SK-N-SH treated with all-trans-retinoic acid at 6 μM for 48 hours (cell line): Measurements from ENCODE around the gene NINJ1.

ENCODE experiments used
- ATAC-seq: fragments of 200-7000 bp; cut with Tn5 transposase; 3 replicates; pipeline ENCODE4 v1.9.1; 2020; ENCODE audit warnings: mild to moderate bottlenecking, moderate library complexity
- ARNTL ChIP-seq: fragments of 450-650 bp; formaldehyde crosslinking; IDR thresholded peaks from 2 replicates; pipeline ENCODE4 v1.5.0; 2020; ENCODE audit warnings: low read depth, mild to moderate bottlenecking, moderate library complexity, borderline replicate concordance
- BACH2 ChIP-seq: fragments of 250-450 bp; sonication (Bioruptor Pico); IDR thresholded peaks from 2 replicates; pipeline ENCODE4 v1.9.0; 2021; ENCODE audit warnings: mild to moderate bottlenecking, borderline replicate concordance
- CSDC2 ChIP-seq: fragments of 250-450 bp; sonication (Bioruptor Pico); IDR thresholded peaks from 2 replicates; pipeline ENCODE4 v1.5.0; 2020; ENCODE audit warnings: mild to moderate bottlenecking, moderate library complexity
- ESRRG ChIP-seq: fragments of 250-450 bp; sonication (Bioruptor Pico); IDR thresholded peaks from 2 replicates; pipeline ENCODE4 v1.6.1; 2021; ENCODE audit warnings: mild to moderate bottlenecking
- ISL1 ChIP-seq: fragments of 250-450 bp; sonication (Bioruptor Pico); IDR thresholded peaks from 2 replicates; pipeline ENCODE4 v2.1.2; 2022; ENCODE audit warnings: mild to moderate bottlenecking, moderate library complexity
- OSR1 ChIP-seq: fragments of 250-450 bp; sonication (Bioruptor Pico); IDR thresholded peaks from 2 replicates; pipeline ENCODE4 v1.8.0; 2022; ENCODE audit warnings: moderate library complexity, mild to moderate bottlenecking, inconsistent platforms
- PPARA ChIP-seq: fragments of 250-450 bp; sonication (Bioruptor Pico); IDR thresholded peaks from 2 replicates; pipeline ENCODE4 v1.5.0; 2020; ENCODE audit warnings: mild to moderate bottlenecking, borderline replicate concordance
- SNAI2 ChIP-seq: fragments of 250-450 bp; sonication (Bioruptor Pico); IDR thresholded peaks from 2 replicates; pipeline ENCODE4 v1.5.0; 2020; ENCODE audit warnings: mild to moderate bottlenecking, moderate library complexity
- TCF4 ChIP-seq: fragments of 250-450 bp; sonication (Bioruptor Pico); IDR thresholded peaks from 2 replicates; pipeline ENCODE4 v1.8.0; 2021; ENCODE audit warnings: mild to moderate bottlenecking, moderate library complexity, borderline replicate concordance
- TOX ChIP-seq: fragments of 250-450 bp; sonication (Bioruptor Pico); IDR thresholded peaks from 2 replicates; pipeline ENCODE4 v1.8.0; 2021; ENCODE audit warnings: mild to moderate bottlenecking, moderate library complexity, borderline replicate concordance
- ZFP3 ChIP-seq: fragments of 250-450 bp; sonication (Bioruptor Pico); IDR thresholded peaks from 2 replicates; pipeline ENCODE4 v1.5.0; 2020; ENCODE audit warnings: mild to moderate bottlenecking, moderate library complexity
- ZFP30 ChIP-seq: fragments of 450-650 bp; formaldehyde crosslinking; IDR thresholded peaks from 2 replicates; pipeline ENCODE4 v1.5.0; 2022; ENCODE audit warnings: mild to moderate bottlenecking, moderate library complexity
- ZNF70 ChIP-seq: fragments of 450-650 bp; formaldehyde crosslinking; IDR thresholded peaks from 2 replicates; pipeline ENCODE4 v1.5.0; 2020; ENCODE audit warnings: mild to moderate bottlenecking, moderate library complexity
- TF ChIP-seq, protein P1 (sequence below): fragments of 250-450 bp; sonication (Bioruptor Pico); IDR thresholded peaks from 2 replicates; pipeline ENCODE4 v1.8.0; 2021; ENCODE audit warnings: low read depth, mild to moderate bottlenecking, moderate library complexity, borderline replicate concordance
- TF ChIP-seq, protein P2 (sequence below): fragments of 250-450 bp; sonication (Bioruptor Pico); IDR thresholded peaks from 2 replicates; pipeline ENCODE4 v1.5.0; 2020; ENCODE audit warnings: mild to moderate bottlenecking, moderate library complexity
- TF ChIP-seq, protein P3 (sequence below): fragments of 250-450 bp; sonication (Bioruptor Pico); IDR thresholded peaks from 2 replicates; pipeline ENCODE4 v1.5.1; 2021; ENCODE audit warnings: mild to moderate bottlenecking, moderate library complexity
- TF ChIP-seq, protein P4 (sequence below): fragments of 250-450 bp; sonication (Bioruptor Pico); IDR thresholded peaks from 2 replicates; pipeline ENCODE4 v1.8.0; 2020; ENCODE audit warnings: mild to moderate bottlenecking, moderate library complexity, borderline replicate concordance
- TF ChIP-seq, protein P5 (sequence below): fragments of 250-450 bp; sonication (Bioruptor Pico); IDR thresholded peaks from 2 replicates; pipeline ENCODE4 v1.5.1; 2020; ENCODE audit warnings: low read depth, mild to moderate bottlenecking, moderate library complexity

NINJ1 gene

DNA sequence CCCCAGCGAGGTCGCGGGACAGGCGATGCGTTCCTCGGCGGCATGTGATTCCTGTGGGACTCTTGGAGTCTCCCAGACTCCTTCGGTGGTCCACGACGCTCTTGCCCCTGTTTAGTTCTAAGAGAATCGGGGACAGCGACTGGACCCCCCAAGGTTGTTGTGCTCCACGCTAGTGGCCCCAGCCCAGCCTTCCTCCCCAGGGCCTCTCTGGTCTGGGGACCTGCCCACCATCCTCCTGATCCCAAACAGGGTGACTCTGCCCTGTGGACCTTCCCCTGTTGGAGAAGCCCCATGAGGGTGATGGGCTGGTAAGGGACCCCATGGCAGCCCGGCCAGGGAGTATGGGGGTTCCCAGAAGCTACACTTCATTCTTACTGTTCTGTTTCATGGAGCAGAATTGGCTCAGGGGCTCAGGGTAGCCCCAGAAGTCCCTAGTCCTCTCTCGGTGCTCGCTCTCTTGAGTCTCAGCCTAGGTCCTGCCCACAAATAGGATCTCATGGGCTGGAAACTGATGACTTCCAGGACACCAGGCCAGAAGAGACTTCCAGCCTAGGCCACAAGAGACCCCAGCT is 37.2 kb downstream of the NINJ1 start:
- TF ChIP-seq PPARA (CRISPR knock-in tag) (no peak), SNAI2 (CRISPR knock-in tag) (no peak), TCF4 (no peak), ZFP3 (CRISPR knock-in tag) (no peak)
- TF ChIP-seq, protein P1, sequence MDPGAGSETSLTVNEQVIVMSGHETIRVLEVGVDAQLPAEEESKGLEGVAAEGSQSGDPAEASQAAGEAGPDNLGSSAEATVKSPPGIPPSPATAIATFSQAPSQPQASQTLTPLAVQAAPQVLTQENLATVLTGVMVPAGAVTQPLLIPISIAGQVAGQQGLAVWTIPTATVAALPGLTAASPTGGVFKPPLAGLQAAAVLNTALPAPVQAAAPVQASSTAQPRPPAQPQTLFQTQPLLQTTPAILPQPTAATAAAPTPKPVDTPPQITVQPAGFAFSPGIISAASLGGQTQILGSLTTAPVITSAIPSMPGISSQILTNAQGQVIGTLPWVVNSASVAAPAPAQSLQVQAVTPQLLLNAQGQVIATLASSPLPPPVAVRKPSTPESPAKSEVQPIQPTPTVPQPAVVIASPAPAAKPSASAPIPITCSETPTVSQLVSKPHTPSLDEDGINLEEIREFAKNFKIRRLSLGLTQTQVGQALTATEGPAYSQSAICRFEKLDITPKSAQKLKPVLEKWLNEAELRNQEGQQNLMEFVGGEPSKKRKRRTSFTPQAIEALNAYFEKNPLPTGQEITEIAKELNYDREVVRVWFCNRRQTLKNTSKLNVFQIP, result no peak
- TF ChIP-seq, all 23 proteins: peak for 0
- no peak for ATAC-seq

DNA sequence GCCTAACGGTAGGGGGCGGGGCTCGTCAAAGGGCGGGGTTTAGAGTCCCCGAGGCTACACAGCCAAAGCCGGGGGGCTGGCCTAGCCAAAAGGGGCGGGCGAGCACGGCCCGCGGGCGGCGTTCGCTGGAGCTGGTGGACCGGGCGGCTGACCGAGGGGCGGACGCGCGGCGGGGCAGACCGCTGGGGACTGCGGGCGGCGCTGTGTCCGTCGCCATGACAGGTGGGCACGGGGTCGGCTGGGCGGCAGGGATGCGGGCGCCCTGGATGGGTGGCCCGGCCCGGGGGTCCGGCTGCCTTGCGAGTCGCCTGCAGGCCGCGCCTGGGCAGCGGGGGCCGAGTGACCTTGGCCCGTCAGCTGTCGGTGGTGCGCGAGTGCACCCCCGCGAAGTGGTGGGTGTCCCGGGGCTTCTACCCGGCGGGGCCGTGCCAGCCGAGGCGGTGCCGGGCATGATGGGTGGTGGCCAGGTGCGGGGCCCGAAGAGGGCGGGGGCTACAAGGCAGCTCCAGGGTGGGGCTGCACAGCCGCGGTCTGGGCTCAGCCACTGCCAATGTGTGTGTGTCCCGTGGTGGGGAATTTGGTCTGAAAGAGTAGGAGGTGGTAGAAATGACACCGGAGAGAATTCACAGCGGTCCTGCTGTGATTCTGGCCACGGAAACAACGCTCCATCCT is 37.8 kb downstream of the NINJ1 start, which contains the start of gene CARD19:
CARD19 (plus strand) TSS at position 87 of the 672 bp plus-strand sequence; CDS start at position 216, 129 bp downstream.
- TF ChIP-seq, protein P2, sequence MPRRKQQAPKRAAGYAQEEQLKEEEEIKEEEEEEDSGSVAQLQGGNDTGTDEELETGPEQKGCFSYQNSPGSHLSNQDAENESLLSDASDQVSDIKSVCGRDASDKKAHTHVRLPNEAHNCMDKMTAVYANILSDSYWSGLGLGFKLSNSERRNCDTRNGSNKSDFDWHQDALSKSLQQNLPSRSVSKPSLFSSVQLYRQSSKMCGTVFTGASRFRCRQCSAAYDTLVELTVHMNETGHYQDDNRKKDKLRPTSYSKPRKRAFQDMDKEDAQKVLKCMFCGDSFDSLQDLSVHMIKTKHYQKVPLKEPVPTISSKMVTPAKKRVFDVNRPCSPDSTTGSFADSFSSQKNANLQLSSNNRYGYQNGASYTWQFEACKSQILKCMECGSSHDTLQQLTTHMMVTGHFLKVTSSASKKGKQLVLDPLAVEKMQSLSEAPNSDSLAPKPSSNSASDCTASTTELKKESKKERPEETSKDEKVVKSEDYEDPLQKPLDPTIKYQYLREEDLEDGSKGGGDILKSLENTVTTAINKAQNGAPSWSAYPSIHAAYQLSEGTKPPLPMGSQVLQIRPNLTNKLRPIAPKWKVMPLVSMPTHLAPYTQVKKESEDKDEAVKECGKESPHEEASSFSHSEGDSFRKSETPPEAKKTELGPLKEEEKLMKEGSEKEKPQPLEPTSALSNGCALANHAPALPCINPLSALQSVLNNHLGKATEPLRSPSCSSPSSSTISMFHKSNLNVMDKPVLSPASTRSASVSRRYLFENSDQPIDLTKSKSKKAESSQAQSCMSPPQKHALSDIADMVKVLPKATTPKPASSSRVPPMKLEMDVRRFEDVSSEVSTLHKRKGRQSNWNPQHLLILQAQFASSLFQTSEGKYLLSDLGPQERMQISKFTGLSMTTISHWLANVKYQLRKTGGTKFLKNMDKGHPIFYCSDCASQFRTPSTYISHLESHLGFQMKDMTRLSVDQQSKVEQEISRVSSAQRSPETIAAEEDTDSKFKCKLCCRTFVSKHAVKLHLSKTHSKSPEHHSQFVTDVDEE (CRISPR knock-in tag), result peak; percentile 30; the same call in 1 of the 2 replicates
- no peak for TF ChIP-seq ZFP3 (CRISPR knock-in tag)
- peak; percentile 6 for ATAC-seq

DNA sequence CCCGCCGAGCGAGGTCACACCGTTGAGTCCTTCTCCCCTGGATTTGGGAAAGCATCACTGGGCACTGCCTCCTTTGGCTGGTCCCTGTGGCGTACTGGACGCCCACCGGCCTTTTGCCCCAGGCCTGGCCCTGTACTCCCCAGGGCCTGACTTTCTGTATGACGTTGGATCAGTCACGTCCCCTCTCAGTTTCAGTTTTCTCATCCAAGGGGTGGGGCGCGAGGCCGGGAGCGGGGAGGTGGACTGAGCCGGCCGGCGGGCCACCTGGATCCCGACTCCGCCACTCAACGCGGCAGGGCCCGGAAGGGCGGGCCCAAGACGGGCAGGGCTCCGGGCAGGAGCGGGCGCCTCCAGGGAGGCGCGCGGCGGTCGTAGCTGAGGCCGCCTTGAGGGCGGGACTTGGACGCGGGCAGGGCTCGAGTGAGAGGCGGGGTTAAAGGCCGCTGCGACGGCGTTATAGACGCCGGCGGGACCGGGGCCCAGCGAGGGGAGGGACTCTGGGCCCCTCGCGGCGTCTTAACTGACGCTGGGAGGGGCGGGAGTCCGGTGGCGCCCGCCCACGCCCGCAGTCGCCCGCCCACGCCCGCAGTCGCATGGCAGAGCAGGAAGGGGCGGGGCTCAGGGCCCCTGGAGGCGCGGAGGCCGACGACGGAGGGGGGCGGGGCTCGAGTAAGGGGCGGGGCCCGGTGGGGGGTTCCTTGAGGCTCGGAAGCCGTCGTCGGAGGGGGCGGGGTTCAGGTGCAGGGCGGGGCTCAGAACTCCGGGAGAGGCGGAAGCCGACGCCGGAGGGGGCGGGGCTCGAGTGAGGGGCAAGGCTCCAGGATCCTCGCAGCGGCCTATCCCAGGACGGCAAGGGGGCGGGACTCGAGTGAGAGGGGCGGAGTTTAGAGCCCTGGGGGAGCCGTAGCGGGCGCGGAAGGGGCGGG is 38.6 kb downstream of the NINJ1 start:
- TF ChIP-seq, protein P3, sequence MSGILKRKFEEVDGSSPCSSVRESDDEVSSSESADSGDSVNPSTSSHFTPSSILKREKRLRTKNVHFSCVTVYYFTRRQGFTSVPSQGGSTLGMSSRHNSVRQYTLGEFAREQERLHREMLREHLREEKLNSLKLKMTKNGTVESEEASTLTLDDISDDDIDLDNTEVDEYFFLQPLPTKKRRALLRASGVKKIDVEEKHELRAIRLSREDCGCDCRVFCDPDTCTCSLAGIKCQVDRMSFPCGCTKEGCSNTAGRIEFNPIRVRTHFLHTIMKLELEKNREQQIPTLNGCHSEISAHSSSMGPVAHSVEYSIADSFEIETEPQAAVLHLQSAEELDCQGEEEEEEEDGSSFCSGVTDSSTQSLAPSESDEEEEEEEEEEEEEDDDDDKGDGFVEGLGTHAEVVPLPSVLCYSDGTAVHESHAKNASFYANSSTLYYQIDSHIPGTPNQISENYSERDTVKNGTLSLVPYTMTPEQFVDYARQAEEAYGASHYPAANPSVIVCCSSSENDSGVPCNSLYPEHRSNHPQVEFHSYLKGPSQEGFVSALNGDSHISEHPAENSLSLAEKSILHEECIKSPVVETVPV, result no peak
- no peak for TF ChIP-seq TOX
- TF ChIP-seq ZFP3 (CRISPR knock-in tag), result peak; percentile 92
- TF ChIP-seq, all 23 proteins: peak for 1
- peak; percentile 85 for ATAC-seq

DNA sequence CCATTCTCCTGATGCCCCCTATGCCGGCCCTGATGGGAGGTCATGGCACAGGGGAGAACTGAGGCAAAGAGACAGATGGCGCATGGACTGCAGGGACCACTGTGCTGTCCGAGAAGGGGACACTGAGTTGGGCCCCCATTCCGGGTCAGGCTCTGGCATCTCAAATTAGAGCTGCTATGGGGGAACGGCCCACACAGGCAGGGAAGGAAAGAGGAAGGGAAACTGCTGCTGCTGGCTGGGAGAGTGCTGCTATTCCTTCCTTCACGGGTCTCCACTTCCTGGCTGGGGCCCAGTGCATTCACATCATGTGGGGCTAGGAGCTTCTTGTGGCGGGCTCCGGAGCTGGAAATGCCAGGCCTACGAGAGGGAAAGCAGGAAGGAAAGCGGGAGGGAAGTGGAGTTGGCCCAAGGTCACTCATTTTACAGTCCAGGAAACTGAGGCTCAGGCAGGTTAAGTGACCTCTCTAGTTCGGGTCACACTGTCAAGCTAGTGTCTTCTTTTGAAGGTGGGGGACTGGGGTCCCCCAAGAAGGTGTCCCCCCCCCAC is 39.3 kb downstream of the NINJ1 start:
- no peak for TF ChIP-seq TCF4
- TF ChIP-seq OSR1 (CRISPR knock-in tag), result no peak
- no peak for TF ChIP-seq ZFP3 (CRISPR knock-in tag)
- TF ChIP-seq ARNTL (CRISPR knock-in tag), result no peak
- no peak for TF ChIP-seq BACH2 (CRISPR knock-in tag)
- TF ChIP-seq, protein P1, result no peak
- TF ChIP-seq, protein P4, sequence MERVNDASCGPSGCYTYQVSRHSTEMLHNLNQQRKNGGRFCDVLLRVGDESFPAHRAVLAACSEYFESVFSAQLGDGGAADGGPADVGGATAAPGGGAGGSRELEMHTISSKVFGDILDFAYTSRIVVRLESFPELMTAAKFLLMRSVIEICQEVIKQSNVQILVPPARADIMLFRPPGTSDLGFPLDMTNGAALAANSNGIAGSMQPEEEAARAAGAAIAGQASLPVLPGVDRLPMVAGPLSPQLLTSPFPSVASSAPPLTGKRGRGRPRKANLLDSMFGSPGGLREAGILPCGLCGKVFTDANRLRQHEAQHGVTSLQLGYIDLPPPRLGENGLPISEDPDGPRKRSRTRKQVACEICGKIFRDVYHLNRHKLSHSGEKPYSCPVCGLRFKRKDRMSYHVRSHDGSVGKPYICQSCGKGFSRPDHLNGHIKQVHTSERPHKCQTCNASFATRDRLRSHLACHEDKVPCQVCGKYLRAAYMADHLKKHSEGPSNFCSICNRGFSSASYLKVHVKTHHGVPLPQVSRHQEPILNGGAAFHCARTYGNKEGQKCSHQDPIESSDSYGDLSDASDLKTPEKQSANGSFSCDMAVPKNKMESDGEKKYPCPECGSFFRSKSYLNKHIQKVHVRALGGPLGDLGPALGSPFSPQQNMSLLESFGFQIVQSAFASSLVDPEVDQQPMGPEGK (CRISPR knock-in tag), result no peak
- TF ChIP-seq, protein P3, result no peak
- no peak for TF ChIP-seq ISL1 (CRISPR knock-in tag)
- no peak for TF ChIP-seq ZFP30 (CRISPR knock-in tag)
- TF ChIP-seq PPARA (CRISPR knock-in tag), result no peak
- TF ChIP-seq SNAI2 (CRISPR knock-in tag), result no peak
- TF ChIP-seq CSDC2 (CRISPR knock-in tag), result no peak
- TF ChIP-seq ESRRG (CRISPR knock-in tag), result no peak
- TF ChIP-seq TOX, result no peak
- TF ChIP-seq, protein P5, sequence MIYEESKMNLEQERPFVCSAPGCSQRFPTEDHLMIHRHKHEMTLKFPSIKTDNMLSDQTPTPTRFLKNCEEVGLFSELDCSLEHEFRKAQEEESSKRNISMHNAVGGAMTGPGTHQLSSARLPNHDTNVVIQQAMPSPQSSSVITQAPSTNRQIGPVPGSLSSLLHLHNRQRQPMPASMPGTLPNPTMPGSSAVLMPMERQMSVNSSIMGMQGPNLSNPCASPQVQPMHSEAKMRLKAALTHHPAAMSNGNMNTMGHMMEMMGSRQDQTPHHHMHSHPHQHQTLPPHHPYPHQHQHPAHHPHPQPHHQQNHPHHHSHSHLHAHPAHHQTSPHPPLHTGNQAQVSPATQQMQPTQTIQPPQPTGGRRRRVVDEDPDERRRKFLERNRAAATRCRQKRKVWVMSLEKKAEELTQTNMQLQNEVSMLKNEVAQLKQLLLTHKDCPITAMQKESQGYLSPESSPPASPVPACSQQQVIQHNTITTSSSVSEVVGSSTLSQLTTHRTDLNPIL (CRISPR knock-in tag), result no peak
- TF ChIP-seq ZNF70 (CRISPR knock-in tag), result no peak
- ATAC-seq, result no peak
